ENCODE measurements around the gene ERG28. TPM values are rescaled to one million over a fixed set of nuclear protein-coding genes. Genes with fewer than 3 reads are reported as not detected.
A peak's percentile ranks its signal among the peaks of the same experiment; 100 is the strongest.

The ERG28 gene
- total and polyA plus RNA-seq, 2 of the 13 experiments (the other 11 are each of a cell fraction or from before 2014, with no cell fraction given) = 27.3 to 32.3 TPM

- TF ChIP-seq NCOR1 (IDR thresholded peaks at IDR 0.05; ENCODE audit: borderline replicate concordance, low read length) (peak; percentile 64; the same call in 1 of the 2 replicates), FOXJ3 (CRISPR knock-in tag; IDR thresholded peaks at IDR 0.05; ENCODE audit: borderline replicate concordance) (peak; percentile 83; the same call in 1 of the 2 replicates), XBP1 (CRISPR knock-in tag; IDR thresholded peaks at IDR 0.05) (no peak), PHF21A (CRISPR knock-in tag; IDR thresholded peaks at IDR 0.05) (peak; percentile 83), THRA (CRISPR knock-in tag; IDR thresholded peaks at IDR 0.05; ENCODE audit: borderline replicate concordance) (no peak), GLI4 (CRISPR knock-in tag; IDR thresholded peaks at IDR 0.05; ENCODE audit: borderline replicate concordance) (no peak), CENPT (CRISPR knock-in tag; IDR thresholded peaks at IDR 0.05; ENCODE audit: low read depth) (no peak), ARNTL (CRISPR knock-in tag; IDR thresholded peaks at IDR 0.05) (peak; percentile 26; the same call in 1 of the 2 replicates), POLR2A (IDR thresholded peaks at IDR 0.05; ENCODE audit: insufficient read depth in 1 of 2, low read depth in 2 of 2, low read length in 2 of 2) (peak; percentile 20 to 56; a peak in 2 of 4 replicates)
Measured at GRCh38 chr14:75650253-75651058, 10.2 kb downstream of the ERG28 start (continued).

GRCh38 chr14:75649773-75650172, 10.9 kb downstream of the ERG28 start:
- Histone ChIP-seq H3K79me2 (ENCODE audit: insufficient read depth, low read length) (no peaks in the 10 kb centered on the region), H3K4me2 (ENCODE audit: low read depth, low read length) (peak overlapping the region; percentile 67), H3K27me3 (ENCODE audit: control insufficient read depth in 1 of 2, insufficient read depth in 2 of 2, low read length in 2 of 2) (no peaks in the 10 kb centered on the region), H3K9me3 (ENCODE audit: low read length) (no peaks in the 10 kb centered on the region), H3K4me3 (replicated peaks in 1 of 3; ENCODE audit: insufficient read depth in 1 of 3, low read depth in 2 of 3, low read length in 3 of 3) (no peak overlapping the region), H4K20me1 (ENCODE audit: insufficient read depth, low read length) (no peaks in the 10 kb centered on the region), H3K4me1 (ENCODE audit: insufficient read depth, low read length) (peaks cover 94% of the 10 kb centered on the region), H3K27ac (ENCODE audit: extremely low read length, insufficient read depth, low read length) (peak overlapping the region; percentile 97), H2AFZ (ENCODE audit: low read length) (no peak overlapping the region), H3K9ac (ENCODE audit: insufficient read depth, low read depth, low read length) (peak overlapping the region; percentile 70), H3K36me3 (replicated peaks in 1 of 2; ENCODE audit: control insufficient read depth in 1 of 2, insufficient read depth in 2 of 2, low read length in 2 of 2) (peaks cover 0 to 14% of the 10 kb centered on the region in 2 experiments; a peak in 3 of 5 replicates)
- intact Hi-C loops (cut with micrococcal nuclease; ENCODE audit: unreplicated experiment) = loop anchor here (1.0 to 2.0 kb wide), 3 partner anchors 23 to 131 kb away; no protein-coding TSS in a partner anchor
- FAIRE-seq (no peak), DNase-seq (ENCODE audit: low spot score) (no peak), ATAC-seq (no peak)
- WGBS (ENCODE audit: low lambda C conversion rate) = 87% methylated on average over 1 of the region's 1 CpG
- ChIA-PET POLR2A (interaction anchor here (1.1 to 7.5 kb wide), 6 partner anchors 8 to 110 kb away, joined by 3 to 127 read pairs (median 24); partner anchors contain the start of genes ERG28, FLVCR2 and TTLL5), CTCF (ENCODE audit: low intra/inter-chr PET ratio, low total read pairs) (interaction anchor here (1.2 kb wide), 1 partner anchor 72 kb away, joined by 4 read pairs; no protein-coding TSS in a partner anchor)
- in situ Hi-C loops (cut with HindIII; ENCODE audit: extremely low pct_ligation_motif_present, low pct_unique_long_range_greater_than_20kb) = loop anchor here (5.0 kb wide), 1 partner anchor 72 kb away; the partner anchor contains the start of gene FLVCR2
- no TSS peak for BruUV-seq (replicated peaks)
- TF ChIP-seq NPAS2 (CRISPR knock-in tag; IDR thresholded peaks at IDR 0.05; ENCODE audit: borderline replicate concordance) (no peak), FOXP1 (IDR thresholded peaks at IDR 0.05) (no peak), FOXP1 (CRISPR knock-in tag; IDR thresholded peaks at IDR 0.05) (no peak), U2AF1 (optimal IDR thresholded peaks at IDR 0.05; ENCODE audit: low read depth, low read length) (no peak), ZMYM3 (CRISPR knock-in tag; IDR thresholded peaks at IDR 0.05) (peak; percentile 27; the same call in 1 of the 2 replicates), ZNF280D (CRISPR knock-in tag; IDR thresholded peaks at IDR 0.05) (peak; percentile 35; the same call in 1 of the 2 replicates), ZNF121 (CRISPR knock-in tag; IDR thresholded peaks at IDR 0.05) (peak; percentile 96), ARHGAP35 (CRISPR knock-in tag; IDR thresholded peaks at IDR 0.05; ENCODE audit: borderline replicate concordance) (no peak), ZNF263 (CRISPR knock-in tag; IDR thresholded peaks at IDR 0.05) (0 out of 2 replicates have a peak, but pooled peaks have one; percentile 39)

Data from HepG2 (cell line).